Mesodermal cell (in vitro differentiated cells): ENCODE results near the gene CDK10.
"Not testable (repeated sequence)": the region's sequence is repeated elsewhere in the genome, so short reads cannot be mapped to it uniquely, and the experiment has no call there.

ENCODE experiments used
- H3K27ac ChIP-seq: 2 replicates; pipeline ENCODE4 v1.7.0; 2013; ENCODE audit warnings: mild to moderate bottlenecking, low read depth, low read length, moderate library complexity; ENCODE audit not compliant: severe bottlenecking
- H3K36me3 ChIP-seq: 2 replicates; pipeline ENCODE4 v1.7.1; 2013; ENCODE audit warnings: mild to moderate bottlenecking, low read length, moderate library complexity; ENCODE audit not compliant: control insufficient read depth, insufficient read depth
- H3K4me1 ChIP-seq: one replicate; pipeline ENCODE4 v1.7.1; 2013; ENCODE audit warnings: mild to moderate bottlenecking, low read length; ENCODE audit not compliant: insufficient read depth, control insufficient read depth, poor library complexity, severe bottlenecking
- H3K4me3 ChIP-seq: 2 replicates; pipeline ENCODE4 v1.7.0; 2013; ENCODE audit warnings: low read length, control low read depth, mild to moderate bottlenecking; ENCODE audit not compliant: insufficient read depth, poor library complexity, severe bottlenecking; ENCODE audit errors: extremely low read depth
- H3K9me3 ChIP-seq: 2 replicates; pipeline ENCODE4 v1.7.1; 2013; ENCODE audit warnings: mild to moderate bottlenecking, low read length, moderate library complexity; ENCODE audit not compliant: control insufficient read depth
- WGBS, 2 experiments: methylation state at CpG; one replicate each; pipeline ENCODE4 v1.1.5; 2013; ENCODE audit warnings: missing lambda C conversion rate in 2 of 2; ENCODE audit not compliant: insufficient coverage in 2 of 2; 5-methylcytosine and 5-hydroxymethylcytosine counted together

CDK10 gene

GRCh38 chr16:89651584-89651983 is 34.9 kb upstream of the CDK10 start:
- Histone ChIP-seq H3K9me3 (no peaks in the 10 kb centered on the region), H3K4me1 (peaks cover 5% of the 10 kb centered on the region), H3K4me3 (no peak overlapping the region), H3K36me3 (peaks cover 62% of the 10 kb centered on the region), H3K27ac (no peak overlapping the region)
- WGBS, 2 experiments = 98% methylated on average over 12 to 13 of the region's 15 CpGs

- Histone ChIP-seq H3K9me3 (no peaks in the 10 kb centered on the region), H3K4me3 (no peak overlapping the region), H3K4me1 (peaks cover 7% of the 10 kb centered on the region), H3K27ac (no peak overlapping the region), H3K36me3 (peaks cover 51% of the 10 kb centered on the region)
- 88 to 96% methylated on average over 5 to 7 of the region's 10 CpGs for WGBS, 2 experiments
These were observed 32.7 kb upstream of the CDK10 start for GRCh38 chr16:89653656-89654295.

- H3K9me3 ChIP-seq = no peaks in the 10 kb centered on the region
- peaks cover 49% of the 10 kb centered on the region for H3K36me3 ChIP-seq
- peaks cover 7% of the 10 kb centered on the region for H3K4me1 ChIP-seq
- no peak overlapping the region for H3K4me3 ChIP-seq
- H3K27ac ChIP-seq = no peak overlapping the region
- WGBS, 2 experiments = 96 to 99% methylated on average over 8 of the region's 10 CpGs
These were observed 31.3 kb upstream of the CDK10 start for GRCh38 chr16:89655062-89655643.

- H3K27ac ChIP-seq = no peak overlapping the region
- peaks cover 7% of the 10 kb centered on the region for H3K4me1 ChIP-seq
- WGBS, 2 experiments = 33 to 70% methylated on average over 4 to 30 of the region's 32 CpGs
- peaks cover 50% of the 10 kb centered on the region for H3K36me3 ChIP-seq
- peaks cover 4% of the 10 kb centered on the region for H3K9me3 ChIP-seq
- H3K4me3 ChIP-seq = peak overlapping the region; percentile 92
These were observed 29.9 kb upstream of the CDK10 start for GRCh38 chr16:89656435-89657121.

GRCh38 chr16:89657442-89658220 is 28.9 kb upstream of the CDK10 start, which contains the start of the genes CHMP1A and SPATA33:
TSS of gene CHMP1A (minus strand) at chr16:89657708. CDS start at chr16:89657588, 120 bp downstream.
TSS of gene SPATA33 (plus strand) at chr16:89657836. CDS start at chr16:89657912, 76 bp downstream.
- Histone ChIP-seq H3K9me3 (peaks cover 4% of the 10 kb centered on the region), H3K4me3 (peak within 1 kb of the TSS; percentile 92), H3K4me1 (peaks cover 7% of the 10 kb centered on the region), H3K27ac (peak within 1 kb of the TSS; percentile 53), H3K36me3 (peaks cover 53% of the 10 kb centered on the region)
- 0% methylated on average over 95 to 99 of the region's 99 CpGs for WGBS, 2 experiments

- H3K4me1 ChIP-seq = peaks cover 7% of the 10 kb centered on the region
- peaks cover 58% of the 10 kb centered on the region for H3K36me3 ChIP-seq
- peaks cover 4% of the 10 kb centered on the region for H3K9me3 ChIP-seq
- H3K27ac ChIP-seq = peak overlapping the region; percentile 53
- WGBS, 2 experiments = 16 to 25% methylated on average over 25 to 26 of the region's 27 CpGs
- peak overlapping the region; percentile 92 for H3K4me3 ChIP-seq
These were observed 28.1 kb upstream of the CDK10 start for GRCh38 chr16:89658221-89658879.

- no peak overlapping the region for H3K27ac ChIP-seq
- H3K9me3 ChIP-seq = peaks cover 4% of the 10 kb centered on the region
- H3K36me3 ChIP-seq = peaks cover 62% of the 10 kb centered on the region
- no peak overlapping the region for H3K4me3 ChIP-seq
- H3K4me1 ChIP-seq = peaks cover 7% of the 10 kb centered on the region
- WGBS, 2 experiments = 96 to 97% methylated on average over 6 to 7 of the region's 7 CpGs
These were observed 26.3 kb upstream of the CDK10 start for GRCh38 chr16:89660146-89660545.

GRCh38 chr16:89661215-89661614 is 25.3 kb upstream of the CDK10 start:
- Histone ChIP-seq H3K27ac (no peak overlapping the region), H3K4me3 (no peak overlapping the region), H3K4me1 (peaks cover 5% of the 10 kb centered on the region), H3K36me3 (peaks cover 63% of the 10 kb centered on the region), H3K9me3 (peaks cover 12% of the 10 kb centered on the region)
- WGBS, 2 experiments = 89 to 97% methylated on average over 7 of the region's 9 CpGs

GRCh38 chr16:89664238-89664637 is 22.3 kb upstream of the CDK10 start:
- not testable (repeated sequence) for H3K4me1 ChIP-seq, H3K27ac ChIP-seq, H3K4me3 ChIP-seq
- Histone ChIP-seq H3K36me3 (peaks cover 73% of the 10 kb centered on the region), H3K9me3 (peaks cover 17% of the 10 kb centered on the region)
- 94 to 98% methylated on average over 6 to 8 of the region's 11 CpGs for WGBS, 2 experiments

- Histone ChIP-seq H3K36me3 (peaks cover 56% of the 10 kb centered on the region), H3K9me3 (peaks cover 13% of the 10 kb centered on the region)
- not testable (repeated sequence) for H3K27ac ChIP-seq, H3K4me1 ChIP-seq, H3K4me3 ChIP-seq
- 57% methylated on average over 3 of the region's 7 CpGs; no CpG with 5 or more reads in 1 of the 2 experiments for whole genome bisulfite sequencing, 2 experiments
These were observed 19.5 kb upstream of the CDK10 start for GRCh38 chr16:89667000-89667399.
